GM19395 (cell line): ENCODE results near the gene TMCO1.
"Not testable (repeated sequence)": the region's sequence is repeated elsewhere in the genome, so short reads cannot be mapped to it uniquely, and the experiment has no call there.

Source experiments
- ATAC-seq: cut with Tn5 transposase; IDR thresholded peaks from one replicate; pipeline ENCODE4 v1.9.1; 2021; ENCODE audit warnings: mild to moderate bottlenecking, moderate library complexity; ENCODE audit not compliant: unreplicated experiment

Gene TMCO1

GRCh38 chr1:165768513-165769394 lies at the start of gene TMCO1:
TMCO1 (minus strand) TSS chr1:165768868; CDS start chr1:165768751, 117 bp downstream.
- peak; percentile 99 for ATAC-seq

- ATAC-seq, result no peak
These were observed 48.3 kb upstream of the TMCO1 start for GRCh38 chr1:165816826-165817497.

GRCh38 chr1:165816157-165816556 lies 47.5 kb upstream of the TMCO1 start:
- no peak for ATAC-seq

GRCh38 chr1:165815725-165816124 lies 47.1 kb upstream of the TMCO1 start:
- no peak for ATAC-seq

GRCh38 chr1:165807613-165808012 lies 38.9 kb upstream of the TMCO1 start:
- no peak for ATAC-seq

- ATAC-seq, result not testable (repeated sequence)
These were observed 35.8 kb upstream of the TMCO1 start for GRCh38 chr1:165804513-165804912.

- ATAC-seq, result no peak
These were observed 30.7 kb upstream of the TMCO1 start for GRCh38 chr1:165799387-165799786.

GRCh38 chr1:165795894-165796293 lies 27.2 kb upstream of the TMCO1 start:
- no peak for ATAC-seq

GRCh38 chr1:165793951-165794350 lies 25.3 kb upstream of the TMCO1 start:
- no peak for ATAC-seq

- no peak for ATAC-seq
These were observed 19.1 kb upstream of the TMCO1 start for GRCh38 chr1:165787741-165788140.

- ATAC-seq, result not testable (repeated sequence)
These were observed 14.9 kb upstream of the TMCO1 start for GRCh38 chr1:165783519-165783918.

GRCh38 chr1:165778197-165778596 lies 9.5 kb upstream of the TMCO1 start:
- ATAC-seq, result not testable (repeated sequence)

- ATAC-seq, result no peak
These were observed 4.8 kb upstream of the TMCO1 start for GRCh38 chr1:165773324-165773965.

GRCh38 chr1:165772739-165773138 lies 4.1 kb upstream of the TMCO1 start:
- ATAC-seq, result no peak

GRCh38 chr1:165764277-165764676 lies 4.4 kb downstream of the TMCO1 start:
- ATAC-seq, result no peak

GRCh38 chr1:165763442-165763841 lies 5.2 kb downstream of the TMCO1 start:
- no peak for ATAC-seq

- no peak for ATAC-seq
These were observed 5.9 kb downstream of the TMCO1 start for GRCh38 chr1:165762725-165763124.

- no peak for ATAC-seq
These were observed 9.6 kb downstream of the TMCO1 start for GRCh38 chr1:165759095-165759494.

GRCh38 chr1:165755393-165756010 lies 13.2 kb downstream of the TMCO1 start:
- ATAC-seq, result no peak

- peak; percentile 93 for ATAC-seq
These were observed 14.7 kb downstream of the TMCO1 start for GRCh38 chr1:165753934-165754333.

GRCh38 chr1:165748550-165748949 lies 20.1 kb downstream of the TMCO1 start:
- no peak for ATAC-seq
